ENCODE data around the gene MAP2K7.

The MAP2K7 gene

GRCh38 chr19:7928741-7929701 is 25.3 kb downstream of the MAP2K7 start:
- TF ChIP-seq RAD21 (IDR thresholded peaks at IDR 0.05; ENCODE audit: low read depth) (peak; percentile 15; the same call in 1 of the 2 replicates), TEAD4 (IDR thresholded peaks at IDR 0.05) (no peak), ZBTB7A (IDR thresholded peaks at IDR 0.05; ENCODE audit: low read depth) (no peak)

- no peak for TF ChIP-seq RAD21 (IDR thresholded peaks at IDR 0.05; ENCODE audit: low read depth)
- no peak for TF ChIP-seq ZBTB7A (IDR thresholded peaks at IDR 0.05; ENCODE audit: low read depth)
- TF ChIP-seq NFIC (IDR thresholded peaks at IDR 0.05), result no peak
- TF ChIP-seq TCF12 (IDR thresholded peaks at IDR 0.05; ENCODE audit: low read depth), result no peak
- TF ChIP-seq EGR1 (IDR thresholded peaks at IDR 0.05), result no peak
- TF ChIP-seq FOXM1 (IDR thresholded peaks at IDR 0.05; ENCODE audit: borderline replicate concordance, low read depth), result no peak
- TF ChIP-seq CEBPB (IDR thresholded peaks at IDR 0.05), result no peak
- no peak for TF ChIP-seq USF1 (IDR thresholded peaks at IDR 0.05)
- no peak for TF ChIP-seq YY1 (IDR thresholded peaks at IDR 0.05; ENCODE audit: low read depth)
- no peak for TF ChIP-seq TEAD4 (IDR thresholded peaks at IDR 0.05)
- TF ChIP-seq CREB1 (IDR thresholded peaks at IDR 0.05; ENCODE audit: low read depth), result no peak
- TF ChIP-seq REST (IDR thresholded peaks at IDR 0.05; ENCODE audit: low read depth), result no peak
- no peak for TF ChIP-seq EP300 (IDR thresholded peaks at IDR 0.05; ENCODE audit: borderline replicate concordance)
- no peak for TF ChIP-seq TAF1 (IDR thresholded peaks at IDR 0.05; ENCODE audit: low read depth)
- TF ChIP-seq MAX (IDR thresholded peaks at IDR 0.05), result no peak
Measured at GRCh38 chr19:7930765-7931164, 27.1 kb downstream of the MAP2K7 start.

DNA sequence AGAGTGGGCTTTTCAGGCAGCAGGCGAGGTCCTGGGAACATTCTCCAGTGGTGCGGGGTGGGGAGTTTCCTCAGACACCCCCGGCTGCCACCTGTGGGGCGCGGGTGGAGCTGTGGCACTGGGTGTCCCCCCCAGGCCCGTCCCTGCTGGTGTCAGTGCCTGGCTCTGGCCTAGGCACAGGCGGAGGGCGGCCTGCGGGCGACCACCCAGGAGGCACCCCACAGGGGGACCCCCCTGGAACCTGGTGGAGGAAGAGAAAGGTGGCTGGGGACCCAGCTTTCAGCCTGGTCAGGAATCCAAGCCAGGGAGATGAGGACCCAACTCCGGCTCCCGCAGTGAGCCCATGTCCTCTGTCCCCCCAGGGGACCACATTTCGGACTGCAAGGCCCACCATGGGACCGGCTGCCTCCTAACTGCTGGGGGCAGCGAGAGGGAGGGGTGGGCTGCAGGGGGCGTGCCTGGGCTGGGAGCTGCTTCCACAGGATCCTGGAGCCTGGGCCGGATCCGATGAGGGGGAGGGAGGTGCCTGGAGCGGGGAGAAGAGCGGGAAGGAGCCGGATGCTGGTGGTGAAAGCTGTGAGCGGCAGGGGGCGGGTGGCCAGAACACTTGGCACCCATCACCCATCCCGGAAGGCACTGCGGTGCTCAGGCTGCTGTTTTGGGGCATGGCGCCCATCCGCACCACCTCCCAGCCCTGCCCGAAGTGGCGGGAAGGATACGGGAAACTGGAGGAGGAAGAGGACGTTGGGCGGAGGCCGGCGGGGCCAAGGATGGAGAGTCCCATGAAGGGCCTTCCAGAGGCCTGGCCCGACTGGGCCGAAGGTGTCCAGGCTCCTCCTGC is 27.8 kb downstream of the MAP2K7 start:
- no peak for TF ChIP-seq REST (IDR thresholded peaks at IDR 0.05; ENCODE audit: low read depth)
- no peak for TF ChIP-seq TAF1 (IDR thresholded peaks at IDR 0.05; ENCODE audit: low read depth)
- TF ChIP-seq TEAD4 (IDR thresholded peaks at IDR 0.05), result no peak
- no peak for TF ChIP-seq FOXM1 (IDR thresholded peaks at IDR 0.05; ENCODE audit: borderline replicate concordance, low read depth)
- no peak for TF ChIP-seq RAD21 (IDR thresholded peaks at IDR 0.05; ENCODE audit: low read depth)
- TF ChIP-seq EGR1 (IDR thresholded peaks at IDR 0.05), result no peak
- TF ChIP-seq USF1 (IDR thresholded peaks at IDR 0.05), result no peak
- no peak for TF ChIP-seq TCF12 (IDR thresholded peaks at IDR 0.05; ENCODE audit: low read depth)
- no peak for TF ChIP-seq CEBPB (IDR thresholded peaks at IDR 0.05)
- no peak for TF ChIP-seq EP300 (IDR thresholded peaks at IDR 0.05; ENCODE audit: borderline replicate concordance)
- TF ChIP-seq ZBTB7A (IDR thresholded peaks at IDR 0.05; ENCODE audit: low read depth), result no peak
- TF ChIP-seq YY1 (IDR thresholded peaks at IDR 0.05; ENCODE audit: low read depth), result no peak
- no peak for TF ChIP-seq MAX (IDR thresholded peaks at IDR 0.05)

GRCh38 chr19:7932276-7932929 is 28.7 kb downstream of the MAP2K7 start:
- no peak for TF ChIP-seq NFIC (IDR thresholded peaks at IDR 0.05)
- TF ChIP-seq TEAD4 (IDR thresholded peaks at IDR 0.05), result no peak
- no peak for TF ChIP-seq TCF12 (IDR thresholded peaks at IDR 0.05; ENCODE audit: low read depth)
- TF ChIP-seq RAD21 (IDR thresholded peaks at IDR 0.05; ENCODE audit: low read depth), result no peak
- no peak for TF ChIP-seq USF1 (IDR thresholded peaks at IDR 0.05)
- no peak for TF ChIP-seq EGR1 (IDR thresholded peaks at IDR 0.05)
- TF ChIP-seq EP300 (IDR thresholded peaks at IDR 0.05; ENCODE audit: borderline replicate concordance), result no peak

All from Ishikawa (cell line).